AML-193 (cell line): ENCODE measurements around the gene SLC4A1.
"Not testable (repeated sequence)": the region's sequence is repeated elsewhere in the genome, so short reads cannot be mapped to it uniquely, and the experiment has no call there.

ENCODE experiments used
- DNase-seq, 2 experiments: peaks; one replicate each; lab custom pipeline; 2025; lab: John Stamatoyannopoulos, UW

The SLC4A1 gene

GRCh38 chr17:44256671-44257070, 11.3 kb downstream of the SLC4A1 start:
- DNase-seq: no peak

- no peak for DNase-seq
Observed at GRCh38 chr17:44255915-44256314, 12.0 kb downstream of the SLC4A1 start.

GRCh38 chr17:44254361-44255095, 13.4 kb downstream of the SLC4A1 start:
- DNase-seq: no peak

GRCh38 chr17:44253006-44253405, 14.9 kb downstream of the SLC4A1 start:
- DNase-seq: no peak

- no peak for DNase-seq
Observed at GRCh38 chr17:44251062-44251461, 16.9 kb downstream of the SLC4A1 start.

GRCh38 chr17:44249501-44250246, 18.3 kb downstream of the SLC4A1 start:
- DNase-seq: no peak

GRCh38 chr17:44247876-44248736, 19.8 kb downstream of the SLC4A1 start:
- DNase-seq: no peak

GRCh38 chr17:44247440-44247841, 20.5 kb downstream of the SLC4A1 start:
- no peak for DNase-seq

GRCh38 chr17:44241106-44241624, 26.8 kb downstream of the SLC4A1 start:
- DNase-seq: peak in 1 of 2 experiments; percentile 21

GRCh38 chr17:44237886-44238285, 30.0 kb downstream of the SLC4A1 start:
- not testable (repeated sequence) for DNase-seq

GRCh38 chr17:44236444-44236991, 31.4 kb downstream of the SLC4A1 start:
- DNase-seq: no peak

GRCh38 chr17:44235583-44235936, 32.4 kb downstream of the SLC4A1 start:
- DNase-seq: no peak

- no peak for DNase-seq
Observed at GRCh38 chr17:44233582-44233981, 34.4 kb downstream of the SLC4A1 start.

GRCh38 chr17:44232061-44232460, 35.9 kb downstream of the SLC4A1 start:
- DNase-seq: no peak

GRCh38 chr17:44230140-44230539, 37.8 kb downstream of the SLC4A1 start:
- DNase-seq: no peak

GRCh38 chr17:44229090-44229489, 38.8 kb downstream of the SLC4A1 start:
- no peak for DNase-seq

GRCh38 chr17:44223541-44224071, 44.3 kb downstream of the SLC4A1 start:
- DNase-seq: no peak

GRCh38 chr17:44222112-44222869, 45.6 kb downstream of the SLC4A1 start:
- peak; percentile 46 to 58 for DNase-seq

GRCh38 chr17:44221862-44222111, 46.1 kb downstream of the SLC4A1 start:
- DNase-seq: no peak

- peak; percentile 57 to 59 for DNase-seq
Observed at GRCh38 chr17:44221084-44221861, 46.7 kb downstream of the SLC4A1 start.
